Coronary artery (tissue), 2 donors: ENCODE data around the gene AREG.
"Not testable (repeated sequence)": the region's sequence is repeated elsewhere in the genome, so short reads cannot be mapped to it uniquely, and the experiment has no call there.

Experiments
- DNase-seq: peaks from one replicate; pipeline ENCODE4 v3.0.0-alpha.2; 2017; ENCODE audit warnings: low spot score
- H3K27ac ChIP-seq, 2 donors: fragments of 200-600 bp; sonication (generic); one replicate each; pipeline ENCODE4 v1.5.1; 2016 to 2019
- H3K4me3 ChIP-seq: fragments of 200-600 bp; sonication (generic); 2 replicates; pipeline ENCODE4 v1.5.1; 2016; ENCODE audit warnings: mild to moderate bottlenecking, moderate library complexity
- TF ChIP-seq, protein P1 (sequence below): fragments of 200-600 bp; sonication (generic); IDR thresholded peaks from one replicate; pipeline ENCODE4 v1.5.1; 2019; ENCODE audit warnings: antibody characterized with exemption

Gene AREG, protein sequence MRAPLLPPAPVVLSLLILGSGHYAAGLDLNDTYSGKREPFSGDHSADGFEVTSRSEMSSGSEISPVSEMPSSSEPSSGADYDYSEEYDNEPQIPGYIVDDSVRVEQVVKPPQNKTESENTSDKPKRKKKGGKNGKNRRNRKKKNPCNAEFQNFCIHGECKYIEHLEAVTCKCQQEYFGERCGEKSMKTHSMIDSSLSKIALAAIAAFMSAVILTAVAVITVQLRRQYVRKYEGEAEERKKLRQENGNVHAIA

DNA sequence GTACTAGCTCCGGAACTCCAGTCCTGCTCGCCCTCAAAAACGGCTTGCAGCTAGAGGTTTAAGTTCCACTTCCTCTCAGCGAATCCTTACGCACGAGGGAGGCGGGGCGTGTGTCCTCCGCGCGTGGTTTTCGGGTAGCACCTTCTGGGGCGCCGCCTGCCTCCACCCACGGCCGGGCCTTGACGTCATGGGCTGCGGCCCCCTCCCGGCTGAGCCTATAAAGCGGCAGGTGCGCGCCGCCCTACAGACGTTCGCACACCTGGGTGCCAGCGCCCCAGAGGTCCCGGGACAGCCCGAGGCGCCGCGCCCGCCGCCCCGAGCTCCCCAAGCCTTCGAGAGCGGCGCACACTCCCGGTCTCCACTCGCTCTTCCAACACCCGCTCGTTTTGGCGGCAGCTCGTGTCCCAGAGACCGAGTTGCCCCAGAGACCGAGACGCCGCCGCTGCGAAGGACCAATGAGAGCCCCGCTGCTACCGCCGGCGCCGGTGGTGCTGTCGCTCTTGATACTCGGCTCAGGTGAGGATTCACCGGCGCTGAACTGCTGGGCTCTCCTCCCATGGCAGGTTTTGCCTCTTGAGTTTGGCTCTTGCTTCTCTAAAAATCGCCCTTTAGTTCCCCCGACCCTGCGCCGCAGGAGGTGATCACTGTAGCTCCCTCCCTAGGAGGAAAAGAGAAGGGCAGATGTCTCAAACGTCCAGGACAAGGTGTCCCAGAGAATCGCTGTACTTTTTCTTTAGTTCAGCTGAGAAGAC lies at the start of gene AREG:
Gene AREG, plus strand, starts transcription at position 246 of the 752 bp plus-strand sequence. Its CDS starts 210 bp downstream, at position 456.
- TF ChIP-seq, protein P1, sequence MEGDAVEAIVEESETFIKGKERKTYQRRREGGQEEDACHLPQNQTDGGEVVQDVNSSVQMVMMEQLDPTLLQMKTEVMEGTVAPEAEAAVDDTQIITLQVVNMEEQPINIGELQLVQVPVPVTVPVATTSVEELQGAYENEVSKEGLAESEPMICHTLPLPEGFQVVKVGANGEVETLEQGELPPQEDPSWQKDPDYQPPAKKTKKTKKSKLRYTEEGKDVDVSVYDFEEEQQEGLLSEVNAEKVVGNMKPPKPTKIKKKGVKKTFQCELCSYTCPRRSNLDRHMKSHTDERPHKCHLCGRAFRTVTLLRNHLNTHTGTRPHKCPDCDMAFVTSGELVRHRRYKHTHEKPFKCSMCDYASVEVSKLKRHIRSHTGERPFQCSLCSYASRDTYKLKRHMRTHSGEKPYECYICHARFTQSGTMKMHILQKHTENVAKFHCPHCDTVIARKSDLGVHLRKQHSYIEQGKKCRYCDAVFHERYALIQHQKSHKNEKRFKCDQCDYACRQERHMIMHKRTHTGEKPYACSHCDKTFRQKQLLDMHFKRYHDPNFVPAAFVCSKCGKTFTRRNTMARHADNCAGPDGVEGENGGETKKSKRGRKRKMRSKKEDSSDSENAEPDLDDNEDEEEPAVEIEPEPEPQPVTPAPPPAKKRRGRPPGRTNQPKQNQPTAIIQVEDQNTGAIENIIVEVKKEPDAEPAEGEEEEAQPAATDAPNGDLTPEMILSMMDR: no peak
- Histone ChIP-seq H3K27ac (peak within 1 kb of the TSS; percentile 66 to 73), H3K4me3 (peak within 1 kb of the TSS; percentile 72)
- peak; percentile 79 for DNase-seq

DNA sequence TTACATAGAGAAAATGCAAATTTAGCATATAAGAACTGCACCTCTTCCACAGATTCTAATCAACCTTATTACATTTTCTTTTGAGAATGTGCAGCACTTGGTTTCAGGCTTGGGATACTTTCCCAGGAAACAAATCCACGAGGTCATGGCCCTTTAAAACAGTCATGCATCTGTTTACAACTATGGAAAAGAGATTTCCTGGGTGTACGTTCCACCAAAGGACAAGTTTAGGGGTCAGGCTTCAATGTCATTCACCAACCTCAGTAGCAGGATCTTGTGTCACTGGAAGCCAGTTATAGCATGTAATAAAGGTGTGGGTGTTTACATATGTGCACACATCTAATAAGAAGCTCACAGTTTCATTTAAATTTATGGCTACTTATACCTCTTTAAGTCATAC lies 49.3 kb upstream of the AREG start:
- TF ChIP-seq, protein P1: no peak
- Histone ChIP-seq H3K4me3 (no peak overlapping the region), H3K27ac (no peak overlapping the region)
- DNase-seq: no peak

DNA sequence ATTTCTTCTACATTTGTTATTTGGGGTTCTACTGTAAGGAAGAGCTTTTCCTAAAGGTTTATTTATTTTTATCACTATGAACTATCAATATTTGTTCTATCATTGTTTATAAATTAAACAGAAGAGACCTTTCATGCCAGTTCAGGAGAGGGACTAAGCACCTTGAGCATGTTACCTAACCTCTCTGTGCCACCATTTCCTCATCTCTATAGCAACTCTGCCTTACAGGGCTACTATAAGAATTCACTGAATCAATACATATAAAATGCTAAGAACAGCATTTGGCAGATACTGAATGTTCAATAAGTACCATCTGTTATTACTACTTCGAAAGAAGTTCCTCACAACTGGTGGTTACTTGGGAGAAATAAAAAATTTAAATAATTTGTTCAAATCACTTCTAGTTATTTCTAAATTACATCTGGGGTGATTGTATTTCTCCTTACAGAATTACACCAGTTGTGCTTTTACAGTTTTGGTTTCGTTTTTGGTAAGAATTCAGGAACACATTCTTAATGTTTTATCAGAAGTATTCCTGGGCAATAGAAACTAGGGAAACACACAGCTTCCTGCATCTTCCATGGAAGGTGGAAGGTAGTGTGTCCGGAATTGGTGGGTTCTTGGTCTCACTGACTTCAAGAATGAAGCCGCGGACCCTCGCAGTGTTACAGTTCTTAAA lies 47.0 kb upstream of the AREG start:
- TF ChIP-seq, protein P1: no peak
- peak overlapping the region; percentile 46 for H3K4me3 ChIP-seq
- H3K27ac ChIP-seq: no peak overlapping the region
- DNase-seq: no peak

DNA sequence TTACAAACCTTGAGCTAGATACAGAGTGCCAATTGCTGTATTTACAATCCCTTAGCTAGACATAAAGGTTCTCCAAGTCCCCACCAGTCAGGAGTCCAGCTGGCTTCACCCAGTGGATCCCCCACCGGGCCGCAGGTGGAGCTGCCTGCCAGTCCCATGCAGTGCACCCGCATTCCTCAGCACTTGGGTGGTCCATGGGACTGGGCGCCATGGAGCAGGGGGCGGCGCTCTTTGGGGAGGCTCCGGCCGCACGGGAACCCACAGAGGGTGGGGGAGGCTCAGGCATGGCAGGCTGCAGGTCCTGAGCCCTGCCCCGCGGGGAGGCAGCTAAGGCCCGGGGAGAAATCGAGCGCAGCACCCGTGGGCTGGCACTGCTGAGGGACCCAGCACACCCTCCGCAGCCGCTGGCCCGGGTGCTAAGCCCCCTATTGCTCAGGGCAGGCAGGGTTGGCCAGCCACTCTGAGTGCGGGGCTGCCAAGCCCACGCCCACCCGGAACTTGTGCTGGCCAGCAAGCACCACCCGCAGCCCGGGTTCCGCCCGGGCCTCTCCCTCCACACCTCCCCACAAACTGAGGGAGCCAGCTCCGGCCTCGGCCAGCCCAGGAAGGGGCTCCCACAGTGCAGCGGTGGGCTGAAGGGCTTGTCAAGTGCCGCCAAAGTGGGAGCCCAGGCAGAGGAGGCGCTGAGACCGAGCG lies 45.9 kb upstream of the AREG start:
- H3K4me3 ChIP-seq, H3K27ac ChIP-seq, DNase-seq: not testable (repeated sequence)

DNA sequence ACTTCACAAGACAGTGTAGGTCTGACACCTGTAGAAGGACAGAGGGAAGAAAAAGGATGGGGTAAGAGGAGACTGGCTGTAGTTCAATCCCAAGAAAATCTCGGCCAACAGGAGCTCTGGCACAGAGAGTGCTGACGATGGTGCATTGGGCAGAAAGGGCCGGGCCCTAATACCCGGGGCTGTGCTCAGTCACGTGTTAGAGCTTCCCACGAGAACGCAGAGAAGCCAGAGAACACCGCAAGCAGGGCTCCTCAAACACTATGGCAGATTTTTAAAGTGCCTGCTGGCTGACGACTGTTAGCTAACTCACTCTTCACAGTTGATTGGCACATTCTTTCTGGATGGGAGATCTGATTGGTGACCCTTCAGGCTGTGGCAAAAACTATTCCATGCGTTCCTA lies 44.5 kb upstream of the AREG start:
- H3K4me3 ChIP-seq: no peak overlapping the region
- no peak for DNase-seq
- TF ChIP-seq, protein P1: no peak
- H3K27ac ChIP-seq: no peak overlapping the region

DNA sequence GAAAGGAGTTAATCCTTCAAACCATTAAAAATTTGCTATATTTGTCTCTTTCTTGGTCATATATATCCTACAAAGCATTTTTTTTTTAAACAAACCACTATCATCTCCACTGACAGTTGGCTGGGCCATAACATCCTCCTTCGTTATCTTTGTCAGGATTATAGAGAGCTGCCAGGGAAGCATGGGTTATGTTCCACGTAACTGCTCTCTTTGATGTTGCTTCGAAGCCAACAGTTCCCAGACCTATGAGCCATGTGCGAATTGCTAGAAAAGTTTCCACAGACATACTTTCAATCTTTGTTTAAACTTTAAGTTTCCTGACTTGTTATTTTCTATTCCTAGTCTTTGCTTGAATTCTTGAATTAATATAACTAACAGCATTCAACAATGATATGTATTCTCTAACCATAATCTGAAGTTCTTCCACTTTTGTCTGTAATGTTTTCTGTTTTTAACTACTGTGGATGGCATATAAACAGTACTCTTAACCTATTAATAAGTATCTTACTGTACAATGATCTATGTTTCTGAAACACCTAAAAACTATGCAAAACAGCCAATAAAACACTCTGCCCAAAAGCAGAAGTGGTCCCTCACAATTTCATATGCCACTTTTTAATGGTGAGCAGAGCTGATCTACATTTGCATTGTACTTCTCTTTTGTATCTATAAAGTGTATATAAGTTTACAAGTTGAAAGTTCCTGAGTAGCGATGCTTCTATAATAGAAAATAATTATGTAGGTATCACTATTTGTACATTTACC lies 42.1 kb upstream of the AREG start:
- no peak overlapping the region for H3K4me3 ChIP-seq
- no peak for DNase-seq
- H3K27ac ChIP-seq: no peak overlapping the region
- TF ChIP-seq, protein P1: no peak
